RWPE2 (cell line): ENCODE measurements around the gene TMEM175.

Experiments used
- ATAC-seq: fragments of 200-7000 bp; cut with Tn5 transposase; 3 replicates; pipeline ENCODE4 v1.9.1; 2021; ENCODE audit warnings: low read depth
- DNase-seq: peaks from one replicate; pipeline ENCODE4 v3.0.0-alpha.2; 2020; ENCODE audit warnings: low spot score
- H3K27ac ChIP-seq: fragments of 450-650 bp; 2 replicates; pipeline ENCODE4 v1.5.1; 2017; ENCODE audit warnings: mild to moderate bottlenecking; ENCODE audit not compliant: poor library complexity, severe bottlenecking
- H3K27me3 ChIP-seq: fragments of 250-450 bp; sonication (Bioruptor Pico); 2 replicates; pipeline ENCODE4 v1.5.1; 2021; ENCODE audit warnings: mild to moderate bottlenecking, moderate library complexity; ENCODE audit not compliant: insufficient read depth, poor library complexity, severe bottlenecking
- H3K36me3 ChIP-seq: fragments of 250-450 bp; sonication (Bioruptor Pico); 2 replicates; pipeline ENCODE4 v1.5.1; 2020; ENCODE audit warnings: low read depth, mild to moderate bottlenecking, moderate library complexity
- H3K4me1 ChIP-seq: fragments of 250-450 bp; sonication (Bioruptor Pico); 2 replicates; pipeline ENCODE4 v1.5.1; 2021; ENCODE audit warnings: mild to moderate bottlenecking, moderate library complexity; ENCODE audit not compliant: insufficient read depth, poor library complexity, severe bottlenecking
- H3K4me3 ChIP-seq: fragments of 250-450 bp; sonication (Bioruptor Pico); 2 replicates; pipeline ENCODE4 v1.5.1; 2021; ENCODE audit warnings: mild to moderate bottlenecking, moderate library complexity; ENCODE audit not compliant: severe bottlenecking
- H3K9me3 ChIP-seq: fragments of 250-450 bp; sonication (Bioruptor Pico); 2 replicates; pipeline ENCODE4 v1.5.1; 2021; ENCODE audit warnings: mild to moderate bottlenecking, moderate library complexity; ENCODE audit not compliant: severe bottlenecking
- CTCF ChIP-seq: fragments of 450-650 bp; IDR thresholded peaks from one replicate; pipeline ENCODE4 v1.5.1; 2017; ENCODE audit warnings: mild to moderate bottlenecking, moderate library complexity; ENCODE audit not compliant: poor library complexity, severe bottlenecking

TMEM175 gene

GRCh38 chr4:884896-885295, 47.4 kb upstream of the TMEM175 start:
- ATAC-seq = no peak
- Histone ChIP-seq H3K9me3 (no peaks in the 10 kb centered on the region), H3K36me3 (peaks cover 9% of the 10 kb centered on the region), H3K27me3 (no peaks in the 10 kb centered on the region), H3K4me3 (no peak overlapping the region), H3K27ac (no peak overlapping the region), H3K4me1 (no peaks in the 10 kb centered on the region)
- no peak for TF ChIP-seq CTCF
- DNase-seq = no peak

GRCh38 chr4:885353-885752, 46.9 kb upstream of the TMEM175 start:
- no peaks in the 10 kb centered on the region for H3K4me1 ChIP-seq
- H3K9me3 ChIP-seq = no peaks in the 10 kb centered on the region
- ATAC-seq (no peak), DNase-seq (no peak)
- H3K27ac ChIP-seq = no peak overlapping the region
- no peaks in the 10 kb centered on the region for H3K27me3 ChIP-seq
- H3K36me3 ChIP-seq = peaks cover 9% of the 10 kb centered on the region
- H3K4me3 ChIP-seq = no peak overlapping the region
- no peak for TF ChIP-seq CTCF

GRCh38 chr4:886244-886643, 46.0 kb upstream of the TMEM175 start:
- TF ChIP-seq CTCF = no peak
- DNase-seq (no peak), ATAC-seq (no peak)
- no peaks in the 10 kb centered on the region for H3K4me1 ChIP-seq
- H3K9me3 ChIP-seq = no peaks in the 10 kb centered on the region
- H3K4me3 ChIP-seq = no peak overlapping the region
- H3K27ac ChIP-seq = no peak overlapping the region
- peaks cover 9% of the 10 kb centered on the region for H3K36me3 ChIP-seq
- H3K27me3 ChIP-seq = no peaks in the 10 kb centered on the region

- no peak for ATAC-seq
Observed at GRCh38 chr4:887034-887763, 45.1 kb upstream of the TMEM175 start.

More at GRCh38 chr4:887034-887763, 45.1 kb upstream of the TMEM175 start:
- Histone ChIP-seq H3K36me3 (peaks cover 6% of the 10 kb centered on the region), H3K4me3 (no peak overlapping the region), H3K27me3 (no peaks in the 10 kb centered on the region), H3K4me1 (no peaks in the 10 kb centered on the region), H3K27ac (no peak overlapping the region), H3K9me3 (no peaks in the 10 kb centered on the region)
- DNase-seq = no peak
- no peak for TF ChIP-seq CTCF
